ENCODE measurements around the gene CAMLG. TPM values are rescaled to one million over a fixed set of nuclear protein-coding genes. Genes with fewer than 3 reads are reported as not detected.
"Not testable (repeated sequence)": the region's sequence is repeated elsewhere in the genome, so short reads cannot be mapped to it uniquely, and the experiment has no call there.

CAMLG gene
- total RNA-seq = 22.2 and 23.9 TPM in 2 replicates

- TF ChIP-seq, protein P1, sequence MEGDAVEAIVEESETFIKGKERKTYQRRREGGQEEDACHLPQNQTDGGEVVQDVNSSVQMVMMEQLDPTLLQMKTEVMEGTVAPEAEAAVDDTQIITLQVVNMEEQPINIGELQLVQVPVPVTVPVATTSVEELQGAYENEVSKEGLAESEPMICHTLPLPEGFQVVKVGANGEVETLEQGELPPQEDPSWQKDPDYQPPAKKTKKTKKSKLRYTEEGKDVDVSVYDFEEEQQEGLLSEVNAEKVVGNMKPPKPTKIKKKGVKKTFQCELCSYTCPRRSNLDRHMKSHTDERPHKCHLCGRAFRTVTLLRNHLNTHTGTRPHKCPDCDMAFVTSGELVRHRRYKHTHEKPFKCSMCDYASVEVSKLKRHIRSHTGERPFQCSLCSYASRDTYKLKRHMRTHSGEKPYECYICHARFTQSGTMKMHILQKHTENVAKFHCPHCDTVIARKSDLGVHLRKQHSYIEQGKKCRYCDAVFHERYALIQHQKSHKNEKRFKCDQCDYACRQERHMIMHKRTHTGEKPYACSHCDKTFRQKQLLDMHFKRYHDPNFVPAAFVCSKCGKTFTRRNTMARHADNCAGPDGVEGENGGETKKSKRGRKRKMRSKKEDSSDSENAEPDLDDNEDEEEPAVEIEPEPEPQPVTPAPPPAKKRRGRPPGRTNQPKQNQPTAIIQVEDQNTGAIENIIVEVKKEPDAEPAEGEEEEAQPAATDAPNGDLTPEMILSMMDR (IDR thresholded peaks at IDR 0.05) = no peak
- Mint-ChIP-seq H3K9me3 (no peaks in the 10 kb centered on the region), H3K27me3 (no peaks in the 10 kb centered on the region), H3K4me3 (peak within 1 kb of the TSS; percentile 86), H3K27ac (peak within 1 kb of the TSS; percentile 93), H3K4me1 (peaks cover 33% of the 10 kb centered on the region), H3K36me3 (ENCODE audit: low read depth) (peaks cover 13% of the 10 kb centered on the region)
- ChIA-PET POLR2A (interaction anchor here (0.6 to 5.4 kb wide), 15 partner anchors 9 to 1818 kb away, joined by 3 to 55 read pairs (median 6); partner anchors contain the start of genes AFF4, C5orf24, CDKN2AIPNL and DDX46), CTCF (interaction anchor here (0.6 to 2.5 kb wide), 12 partner anchors 19 to 452 kb away, joined by 3 to 17 read pairs (median 4); partner anchors contain the start of genes C5orf24, DDX46 and PCBD2)
- DNase-seq (peak; percentile 94), ATAC-seq (ENCODE audit: low read depth) (peak; percentile 97)
- intact Hi-C loops (cut with micrococcal nuclease) = loop anchor here (1.0 to 10.0 kb wide), 13 partner anchors 20 to 734 kb away; partner anchors contain the start of genes C5orf24, DDX46, JADE2 and PCBD2
Measured at GRCh38 chr5:134738133-134738962, at the start of gene CAMLG. Gene CAMLG (plus strand): TSS chr5:134738548. CDS start chr5:134738621, 73 bp downstream.

GRCh38 chr5:134690144-134690543, 48.2 kb upstream of the CAMLG start:
- CTCF ChIA-PET; H3K27me3 Mint-ChIP-seq; POLR2A ChIA-PET; H3K9me3 Mint-ChIP-seq; DNase-seq; H3K4me3 Mint-ChIP-seq; intact Hi-C loops (cut with micrococcal nuclease); ATAC-seq (ENCODE audit: low read depth); H3K27ac Mint-ChIP-seq; H3K4me1 Mint-ChIP-seq: not testable (repeated sequence)
- H3K36me3 Mint-ChIP-seq (ENCODE audit: low read depth) = peaks cover 60% of the 10 kb centered on the region

GRCh38 chr5:134692722-134693121, 45.6 kb upstream of the CAMLG start:
- Mint-ChIP-seq H3K4me3 (no peak overlapping the region), H3K27ac (no peak overlapping the region), H3K27me3 (no peaks in the 10 kb centered on the region), H3K4me1 (no peaks in the 10 kb centered on the region), H3K36me3 (ENCODE audit: low read depth) (peaks cover 55% of the 10 kb centered on the region), H3K9me3 (no peaks in the 10 kb centered on the region)
- POLR2A ChIA-PET = no interaction called here
- intact Hi-C loops (cut with micrococcal nuclease) = no loop called here
- ATAC-seq (ENCODE audit: low read depth) = no peak
- DNase-seq = no peak
- TF ChIP-seq, protein P1 (IDR thresholded peaks at IDR 0.05) = no peak
- CTCF ChIA-PET = no interaction called here

- Mint-ChIP-seq H3K9me3 (no peaks in the 10 kb centered on the region), H3K4me1 (no peaks in the 10 kb centered on the region), H3K36me3 (ENCODE audit: low read depth) (peaks cover 57% of the 10 kb centered on the region), H3K27ac (no peak overlapping the region), H3K27me3 (no peaks in the 10 kb centered on the region), H3K4me3 (no peak overlapping the region)
- ATAC-seq (ENCODE audit: low read depth) = no peak
- ChIA-PET CTCF (no interaction called here), POLR2A (no interaction called here)
- DNase-seq = no peak
- intact Hi-C loops (cut with micrococcal nuclease) = no loop called here
- TF ChIP-seq, protein P1 (IDR thresholded peaks at IDR 0.05) = no peak
Measured at GRCh38 chr5:134708301-134708700, 30.0 kb upstream of the CAMLG start.

DNA sequence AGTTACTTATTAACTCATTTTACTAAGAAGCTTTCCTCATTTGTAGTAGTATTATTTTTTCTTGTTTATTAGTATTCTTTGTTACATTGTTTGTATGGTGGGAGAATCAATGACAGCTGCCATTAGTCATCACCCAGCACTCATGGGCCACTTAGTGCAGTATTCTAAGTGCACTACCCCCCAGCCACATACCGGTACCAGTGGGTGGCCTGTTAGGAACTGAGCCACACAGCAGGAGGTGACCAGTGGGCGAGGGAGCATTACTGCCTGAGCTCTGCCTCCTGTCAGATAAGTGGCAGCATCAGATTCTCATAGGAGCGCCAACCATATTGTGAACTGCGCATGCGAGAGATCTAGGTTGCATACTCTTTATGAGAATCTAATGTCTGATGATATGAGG, 24.2 kb upstream of the CAMLG start:
- intact Hi-C loops (cut with micrococcal nuclease) = no loop called here
- H3K9me3 Mint-ChIP-seq = no peaks in the 10 kb centered on the region
- H3K4me1 Mint-ChIP-seq = no peaks in the 10 kb centered on the region
- ATAC-seq (ENCODE audit: low read depth) (no peak), DNase-seq (no peak)
- H3K27ac Mint-ChIP-seq = no peak overlapping the region
- H3K27me3 Mint-ChIP-seq = no peaks in the 10 kb centered on the region
- no peak overlapping the region for H3K4me3 Mint-ChIP-seq
- POLR2A ChIA-PET = no interaction called here
- CTCF ChIA-PET = interaction anchor here (0.5 kb wide), 1 partner anchor 85 kb away, joined by 3 read pairs; no protein-coding TSS in a partner anchor
- H3K36me3 Mint-ChIP-seq (ENCODE audit: low read depth) = peaks cover 51% of the 10 kb centered on the region
- TF ChIP-seq, protein P1 (IDR thresholded peaks at IDR 0.05) = no peak

Measured in activated B cell treated with CpG ODN at 0.5 μM for 24 hours (primary cell).